Activated T-helper 9 cell treated with anti-CD3 and anti-CD28 coated beads, Interleukin-2, amount 50 U/mL, for 16 hours (primary cell): ENCODE data around the gene MYO3B.
"Not testable (repeated sequence)": the region's sequence is repeated elsewhere in the genome, so short reads cannot be mapped to it uniquely, and the experiment has no call there.

Experiments used
- DNase-seq: peaks from one replicate; pipeline ENCODE4 v3.0.0-alpha.2; 2020; ENCODE audit warnings: low read depth

Gene MYO3B

DNA sequence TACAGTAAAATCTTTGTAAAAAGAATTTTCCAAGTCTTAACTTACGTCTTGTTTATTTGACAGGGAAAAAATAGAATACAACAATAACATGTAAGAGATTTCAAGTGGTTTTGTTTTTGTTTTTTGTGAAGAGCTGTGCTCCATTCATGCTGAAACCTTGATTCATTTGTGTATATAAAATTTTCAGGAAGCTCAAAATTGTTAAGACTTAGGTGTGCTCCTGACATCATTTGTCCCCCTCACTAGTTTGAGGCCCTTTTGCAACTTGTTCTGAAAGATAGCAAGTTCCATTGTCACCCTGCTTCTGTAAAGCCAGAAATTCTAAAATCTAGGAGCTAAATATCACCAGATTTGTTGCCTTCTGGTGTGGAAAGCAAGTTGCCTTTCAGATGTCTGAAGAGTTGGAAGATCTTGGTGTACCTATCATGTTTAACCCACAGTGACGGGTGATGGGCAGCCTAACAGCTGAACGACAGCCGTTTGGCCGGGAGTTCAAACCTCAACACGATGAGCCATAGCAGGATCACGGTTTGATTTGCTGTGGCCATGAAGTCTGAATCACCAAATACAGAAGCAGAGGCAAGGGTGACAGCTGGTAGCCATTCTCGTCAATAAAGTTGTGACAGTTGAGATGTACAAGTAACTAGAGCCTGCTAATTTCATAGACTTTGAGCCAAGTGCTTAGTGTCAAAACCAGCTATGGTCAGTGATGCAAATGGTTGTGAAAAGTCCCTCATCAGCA, 331.7 kb downstream of the MYO3B start:
- DNase-seq: no peak

DNA sequence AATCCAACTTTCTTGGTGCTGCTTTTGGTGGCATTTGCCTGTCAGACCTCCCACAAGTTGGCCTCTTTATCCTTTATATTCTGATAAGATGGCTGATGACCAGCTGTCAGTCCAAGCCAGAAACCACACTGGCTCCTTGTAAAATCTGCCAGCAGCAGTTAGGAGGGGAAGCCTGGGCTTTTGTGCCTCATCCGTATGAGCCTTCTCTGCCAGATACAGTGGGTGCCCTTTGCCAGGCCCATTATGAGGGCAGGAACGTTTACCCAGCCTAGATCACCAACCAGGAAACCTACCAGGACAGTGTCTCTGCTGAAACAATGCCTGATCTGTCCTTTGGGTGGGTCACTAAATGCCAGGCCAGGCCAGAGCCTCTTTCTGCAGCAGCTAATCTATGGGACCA, 334.3 kb downstream of the MYO3B start:
- no peak for DNase-seq

DNA sequence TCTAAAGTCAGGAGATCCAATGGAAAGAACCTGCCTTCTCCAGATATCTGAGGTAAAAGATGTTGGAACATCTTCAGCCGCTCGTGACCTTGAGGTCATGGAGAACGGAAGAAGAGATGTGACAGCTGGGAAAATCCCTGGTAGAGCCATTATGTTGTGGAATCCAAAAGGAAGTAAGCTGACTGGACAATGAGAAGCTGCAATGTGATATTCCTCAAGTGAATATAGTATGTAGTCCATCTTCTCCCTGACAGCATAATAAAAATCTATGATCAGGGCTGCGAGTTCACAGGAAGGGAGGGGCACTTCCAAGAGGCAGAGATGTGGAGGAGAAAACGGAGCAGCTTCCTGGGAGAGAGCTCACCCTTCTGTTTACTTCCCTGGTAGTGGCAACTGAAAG, 336.2 kb downstream of the MYO3B start:
- DNase-seq: no peak

DNA sequence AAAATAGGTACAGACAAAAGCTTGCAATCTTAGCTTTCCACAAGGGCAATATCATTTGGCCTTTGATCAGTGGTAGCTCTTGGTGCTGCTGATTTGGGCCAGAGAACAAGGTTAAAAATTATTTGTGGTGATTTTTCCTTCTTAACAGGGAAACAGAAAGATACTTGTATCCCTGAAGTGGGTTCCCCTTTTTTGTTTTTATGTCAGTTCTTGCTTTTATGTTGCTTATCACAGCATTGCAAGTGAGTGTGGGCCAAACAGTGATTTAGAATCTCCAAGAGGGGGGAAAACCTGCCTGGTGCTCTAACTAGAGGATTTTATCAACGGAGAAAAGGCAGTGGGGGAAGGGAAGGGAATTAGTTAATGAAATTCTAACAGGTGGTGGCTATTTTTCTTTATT, 339.6 kb downstream of the MYO3B start:
- DNase-seq: no peak

DNA sequence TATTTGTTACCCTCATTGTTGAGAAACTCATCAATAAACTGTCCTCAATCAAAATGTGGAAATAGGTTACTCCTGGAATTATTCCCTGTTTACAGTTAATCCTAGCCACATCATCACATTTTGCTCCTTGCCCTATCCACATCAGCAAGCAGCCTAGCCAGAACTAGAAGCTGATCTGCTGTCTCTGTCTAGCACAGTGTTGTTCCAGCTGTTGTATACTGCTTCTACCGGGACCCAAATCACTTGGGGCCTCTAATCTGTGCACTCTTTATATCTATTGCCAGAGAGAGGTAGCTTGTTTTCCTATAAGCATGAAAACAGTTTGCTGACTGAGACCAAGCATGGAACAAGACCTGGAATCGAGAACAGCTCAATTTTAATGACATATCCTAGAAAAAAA, 341.0 kb downstream of the MYO3B start:
- no peak for DNase-seq

DNA sequence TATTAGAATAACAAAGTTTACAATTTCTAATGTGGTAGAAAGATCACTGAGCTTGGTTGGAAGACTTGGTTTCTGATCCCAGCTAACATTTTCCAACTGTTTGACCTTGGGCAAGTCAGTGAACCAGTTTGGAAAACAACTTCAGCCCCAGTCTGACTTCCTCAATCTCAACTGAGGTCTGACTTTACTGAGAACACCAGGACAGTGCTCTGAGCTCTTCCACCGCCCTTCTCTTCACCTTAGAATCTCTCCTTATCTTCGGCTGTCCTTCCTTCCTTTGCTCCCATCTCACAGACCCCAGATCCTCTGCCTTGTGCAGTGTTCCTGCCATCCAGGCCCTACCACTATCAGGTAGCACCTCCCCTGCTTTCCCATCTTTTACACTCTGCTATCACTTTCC, 343.4 kb downstream of the MYO3B start:
- DNase-seq: no peak

DNA sequence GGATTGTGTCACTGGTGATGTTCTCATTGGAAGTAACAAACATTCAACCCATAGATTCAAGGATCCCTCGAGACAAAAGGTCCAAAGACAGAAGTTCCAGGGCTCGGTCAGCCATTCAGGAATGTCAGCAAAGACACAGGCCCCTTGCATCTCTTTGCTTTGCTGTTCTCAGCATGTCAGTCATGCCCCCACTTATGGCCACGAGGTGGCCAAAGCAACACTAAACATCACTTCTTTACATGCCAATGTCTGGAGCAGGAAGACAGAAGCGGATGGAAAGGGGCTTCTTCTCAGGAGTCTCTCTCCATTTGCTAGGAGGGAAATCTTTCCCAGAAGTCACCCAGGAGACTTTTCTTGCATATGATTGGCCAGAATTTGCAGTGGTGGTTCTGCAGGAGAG, 345.6 kb downstream of the MYO3B start:
- no peak for DNase-seq

DNA sequence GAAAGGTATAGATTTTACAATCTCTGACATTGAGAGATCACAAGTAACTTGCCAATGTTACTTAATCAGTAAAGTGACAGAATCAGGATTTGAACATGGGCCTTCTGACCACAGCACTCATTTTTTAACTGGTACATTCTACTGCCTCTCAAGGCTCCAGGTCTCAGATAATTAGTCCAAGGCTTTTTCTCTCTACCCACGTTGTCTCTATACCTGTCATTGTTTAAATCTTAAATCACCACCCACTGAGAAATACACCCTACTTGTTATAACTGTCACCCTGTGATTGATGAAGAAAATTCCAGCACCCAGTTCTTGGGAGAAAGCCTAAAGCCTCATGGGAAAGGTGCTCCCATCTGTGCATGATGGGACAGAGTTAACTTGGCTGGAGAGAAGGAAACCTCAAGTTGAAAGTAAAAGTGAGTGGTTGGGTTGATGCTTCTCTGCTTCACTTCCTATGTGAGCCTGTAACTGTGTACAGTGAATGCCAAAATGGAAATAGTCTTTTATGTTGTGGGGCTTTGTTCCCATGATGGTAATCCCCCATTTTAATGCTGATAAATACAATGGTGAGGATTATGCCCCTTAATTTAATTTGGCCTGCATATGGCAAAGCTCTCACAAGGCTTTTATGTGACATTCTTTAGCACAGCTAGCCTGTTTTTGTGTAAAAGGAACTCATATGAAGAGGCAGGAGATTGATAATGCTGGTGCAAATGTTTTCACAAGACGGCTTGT, 347.1 kb downstream of the MYO3B start:
- no peak for DNase-seq

DNA sequence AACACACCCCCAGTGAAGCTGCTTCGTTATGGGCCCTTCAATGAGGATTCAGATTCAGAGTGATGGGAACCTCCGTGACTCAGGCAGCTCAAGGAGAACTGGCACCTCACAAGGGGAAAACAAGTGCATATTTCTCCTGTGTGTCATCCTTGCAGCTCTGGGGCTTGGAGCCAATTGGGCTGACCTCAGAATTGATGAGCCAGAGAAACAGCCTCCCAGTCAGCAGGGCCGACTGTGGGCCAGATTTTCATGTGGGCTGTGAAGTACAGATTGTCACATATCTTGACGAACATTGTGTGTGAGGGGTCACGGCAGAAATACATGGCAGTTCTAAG, 347.6 kb downstream of the MYO3B start:
- no peak for DNase-seq

DNA sequence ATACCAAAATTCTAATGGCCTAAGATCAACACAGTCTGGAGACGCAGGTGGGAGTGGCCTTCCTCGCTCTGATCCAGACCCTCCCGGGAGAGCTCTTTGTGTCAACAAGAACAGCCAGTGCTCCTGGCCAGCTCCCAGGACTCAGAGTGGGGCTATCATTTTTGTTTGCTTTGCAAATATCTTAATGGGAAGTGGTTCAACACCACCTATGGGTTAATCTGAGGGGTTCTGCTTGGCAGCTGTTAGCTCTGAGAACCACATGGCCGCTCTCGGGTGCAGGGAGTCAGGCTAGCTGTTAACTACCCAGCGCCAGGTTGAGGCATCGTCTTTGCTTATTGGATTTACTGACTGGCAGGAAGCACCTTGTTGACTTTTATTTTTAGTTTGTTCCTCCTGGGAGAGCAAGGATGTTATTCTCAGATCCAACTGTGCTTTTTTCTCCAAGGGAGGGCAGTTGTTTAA, 352.4 kb downstream of the MYO3B start:
- no peak for DNase-seq

DNA sequence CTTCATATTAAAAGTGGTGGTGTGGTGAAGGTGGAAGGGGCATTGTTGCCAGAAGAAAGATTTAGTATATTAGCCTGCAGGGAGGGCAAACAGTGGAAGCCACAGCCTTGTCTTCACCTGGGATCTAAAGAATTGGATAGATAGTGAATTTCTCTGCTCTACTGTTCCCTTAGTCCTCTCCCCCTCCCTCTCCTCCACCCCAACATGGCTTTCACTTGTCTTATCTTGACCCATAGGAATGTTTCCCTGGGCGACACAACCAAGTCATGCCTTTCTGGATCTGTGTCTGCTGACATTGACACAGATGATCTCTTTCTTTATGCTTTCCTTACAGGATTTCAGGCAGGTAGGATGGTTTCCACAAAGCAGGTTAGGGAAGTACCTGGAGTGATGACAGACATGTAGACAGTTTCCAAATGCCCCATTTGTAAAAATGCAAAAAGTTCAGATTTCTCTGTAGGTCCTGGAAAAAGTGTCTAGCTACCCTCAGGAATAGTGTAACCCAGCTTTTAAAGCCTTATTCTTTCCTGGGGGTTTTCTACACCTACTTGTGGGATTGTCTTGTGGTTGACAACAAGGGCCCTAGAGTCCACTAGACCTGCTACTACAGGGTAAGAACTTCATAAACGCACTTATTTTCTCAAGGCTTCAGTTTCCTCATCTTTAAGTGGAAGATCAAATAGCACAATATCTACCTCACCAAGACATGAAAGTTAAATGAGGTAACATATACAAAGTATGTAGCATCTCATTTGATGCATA, 353.0 kb downstream of the MYO3B start:
- DNase-seq: no peak

DNA sequence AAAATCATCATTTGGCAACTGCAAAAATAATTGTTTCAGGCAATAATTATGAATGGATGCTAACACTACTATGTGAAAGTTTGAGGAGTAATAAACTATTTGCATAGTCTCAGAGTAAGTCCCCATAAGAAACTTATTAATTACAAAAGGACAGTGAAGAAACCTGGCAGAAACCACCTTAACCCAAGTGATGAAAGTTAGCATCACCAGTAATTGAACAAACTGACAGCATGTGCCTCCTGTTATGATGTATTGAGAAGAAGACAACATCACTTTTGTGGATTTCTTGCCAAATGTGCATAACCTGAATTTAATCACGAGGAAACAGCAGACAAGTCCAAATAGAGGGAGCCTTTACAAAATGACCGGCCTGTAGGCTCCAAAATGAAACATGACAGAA, 353.9 kb downstream of the MYO3B start:
- no peak for DNase-seq

DNA sequence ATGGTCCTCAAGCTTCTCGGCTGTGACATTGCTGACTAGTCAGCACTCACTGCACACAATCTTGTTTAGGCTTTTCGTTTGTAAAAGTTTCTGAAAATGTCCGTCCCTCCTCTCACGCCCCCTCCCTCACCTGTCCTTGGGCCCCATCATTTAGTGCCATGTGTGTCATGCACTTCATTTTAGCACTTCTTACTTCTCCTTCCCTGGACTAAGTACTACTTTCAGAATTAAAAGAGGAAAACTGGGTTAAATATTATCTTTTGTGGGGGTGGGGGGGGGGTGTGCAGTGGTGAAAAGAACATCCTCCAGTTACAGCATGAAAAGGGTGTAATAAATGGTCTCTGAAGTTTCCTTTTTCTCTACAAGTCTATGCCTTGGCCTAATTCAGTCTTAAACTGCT, 355.2 kb downstream of the MYO3B start:
- DNase-seq: no peak

DNA sequence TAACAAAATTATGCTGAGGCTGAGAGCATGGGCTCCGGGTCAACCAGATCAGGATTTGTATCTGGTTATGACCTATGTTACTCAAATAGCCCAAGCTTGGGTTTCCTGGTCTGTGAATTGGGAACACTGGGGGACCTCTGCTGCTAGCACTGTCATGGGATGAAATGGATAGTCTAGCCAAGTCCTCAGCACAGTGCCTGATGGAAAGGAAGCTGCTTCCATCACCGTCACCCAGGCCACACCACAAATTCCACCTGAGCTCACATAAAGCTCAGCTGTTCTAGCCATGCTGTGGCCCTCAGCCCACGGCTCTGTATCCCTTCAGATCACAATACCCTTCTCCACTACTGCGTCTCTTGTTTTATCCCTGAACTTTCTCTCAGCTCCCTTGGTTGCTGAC, 357.6 kb downstream of the MYO3B start:
- DNase-seq: no peak

DNA sequence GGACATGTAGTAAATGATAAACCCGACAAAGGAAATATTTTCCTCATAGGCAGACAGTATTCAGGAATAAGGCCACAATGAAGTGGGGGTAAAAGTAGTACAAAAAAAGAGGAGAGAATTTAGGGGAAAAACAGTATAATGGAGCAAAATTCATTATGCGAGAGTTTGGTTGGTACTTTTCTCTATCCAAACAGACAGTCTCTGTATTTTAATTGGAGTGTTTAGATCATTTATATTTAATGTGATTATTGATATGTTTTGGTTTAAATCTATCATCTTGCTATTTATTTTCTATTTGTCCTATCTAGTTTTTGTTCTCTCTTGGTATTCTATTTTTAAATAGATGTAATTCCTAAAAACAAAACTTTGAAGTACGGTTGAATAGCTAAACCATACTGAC, 366.9 kb downstream of the MYO3B start:
- DNase-seq: no peak

DNA sequence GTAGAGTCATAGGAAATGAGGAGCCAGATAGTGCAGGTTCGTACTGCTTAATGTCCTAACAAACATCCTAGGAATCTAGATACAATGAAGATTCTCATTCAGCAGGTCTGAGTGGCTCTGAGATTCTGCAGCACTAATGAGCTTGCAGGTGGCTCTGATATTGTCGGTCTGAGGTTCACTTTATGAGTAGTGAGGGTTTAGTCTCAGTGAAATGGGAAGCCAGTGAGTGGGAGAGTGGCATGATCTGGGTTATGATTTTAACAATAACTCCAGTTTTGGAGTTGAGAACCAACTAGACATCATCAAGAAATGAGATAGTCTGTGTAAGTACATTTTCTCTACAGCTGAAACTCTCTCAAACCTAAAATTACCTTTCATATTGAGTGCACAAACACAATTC, 370.4 kb downstream of the MYO3B start:
- no peak for DNase-seq

DNA sequence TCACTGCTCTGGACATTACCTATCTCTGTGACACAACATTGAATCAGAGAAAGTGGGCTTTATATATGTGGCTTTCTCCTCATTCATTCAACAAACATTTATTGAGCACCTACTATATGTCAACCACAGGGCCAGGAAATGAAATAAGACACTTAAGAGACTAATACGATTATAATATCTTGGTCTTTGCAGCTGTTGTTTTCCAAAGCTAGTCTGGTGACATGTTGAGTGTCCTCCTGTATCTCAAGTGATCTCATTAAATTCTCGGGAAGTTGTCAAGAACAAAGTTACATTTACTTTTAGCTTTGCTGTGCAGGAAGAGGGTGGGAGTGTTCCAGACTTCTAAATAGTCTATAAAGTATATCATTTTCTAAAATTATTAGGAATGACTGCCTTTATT, 372.6 kb downstream of the MYO3B start:
- no peak for DNase-seq

DNA sequence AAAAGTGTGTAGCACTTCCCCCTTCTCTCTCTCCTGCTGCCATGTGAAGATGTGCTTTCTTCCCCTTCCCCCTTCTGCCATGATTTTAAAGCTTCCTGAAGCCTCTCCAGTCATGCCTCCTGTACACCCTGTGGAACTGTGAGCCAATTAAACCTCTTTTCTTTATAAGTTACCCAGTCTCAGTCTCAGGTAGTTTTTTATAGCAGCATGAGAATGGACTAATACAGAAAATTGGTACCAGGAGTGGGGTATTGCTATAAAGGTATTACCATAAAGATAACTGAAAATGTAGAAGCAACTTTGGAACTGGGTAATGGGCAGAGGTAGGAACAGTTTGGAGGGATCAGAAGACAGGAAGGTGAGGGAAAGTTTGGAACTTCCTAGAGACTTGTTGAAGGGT, 374.0 kb downstream of the MYO3B start:
- DNase-seq: not testable (repeated sequence)

DNA sequence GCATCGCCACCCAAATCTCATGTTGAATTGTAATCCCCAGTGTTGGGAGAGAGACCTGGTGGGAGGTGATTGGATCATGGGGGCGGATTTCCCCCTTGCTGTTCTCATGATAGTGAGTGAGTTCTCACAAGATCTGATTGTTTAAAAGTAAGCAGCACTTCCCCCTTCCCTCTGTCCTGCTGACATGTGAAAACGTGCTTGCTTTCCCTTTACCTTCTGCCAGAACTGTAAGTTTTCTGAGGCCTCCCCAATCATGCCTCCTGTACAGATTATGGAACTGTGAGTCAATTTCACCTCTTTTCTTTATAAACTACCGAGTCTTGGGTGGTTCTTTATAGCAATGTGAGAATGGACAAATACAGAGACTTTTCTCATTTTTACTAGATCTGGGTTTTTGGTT, 375.8 kb downstream of the MYO3B start:
- no peak for DNase-seq

DNA sequence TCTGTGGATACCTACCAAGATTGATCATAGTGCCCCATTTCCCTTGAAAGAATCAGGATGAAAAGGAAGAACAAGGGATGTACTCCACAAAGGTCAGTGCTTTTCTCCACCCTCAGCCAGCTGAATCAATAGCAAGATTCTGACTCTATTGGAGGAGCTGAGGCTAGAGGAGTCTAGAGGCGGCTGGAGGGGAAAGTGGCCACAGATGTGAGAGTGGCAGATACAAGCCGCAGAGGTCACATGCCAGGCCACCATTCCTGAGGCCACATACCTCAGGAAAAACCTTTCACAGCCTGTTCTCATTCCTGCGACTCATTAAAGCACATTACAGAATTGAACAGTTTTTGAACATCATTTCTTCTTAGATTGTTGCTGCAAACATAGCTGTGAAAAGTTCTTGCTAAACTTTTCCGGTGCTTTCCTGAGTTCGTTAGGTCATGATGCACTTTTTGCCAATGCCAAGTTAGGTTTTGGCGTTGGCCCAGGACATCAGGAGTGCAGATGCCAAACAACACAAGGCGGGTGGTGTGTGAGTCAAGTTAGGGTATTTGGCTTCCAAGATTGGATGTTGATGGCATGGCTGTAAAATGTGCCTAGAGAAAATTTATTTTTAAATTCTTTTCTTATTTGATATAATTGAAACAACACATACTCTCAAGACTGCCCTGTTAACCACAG, 376.5 kb downstream of the MYO3B start:
- no peak for DNase-seq

DNA sequence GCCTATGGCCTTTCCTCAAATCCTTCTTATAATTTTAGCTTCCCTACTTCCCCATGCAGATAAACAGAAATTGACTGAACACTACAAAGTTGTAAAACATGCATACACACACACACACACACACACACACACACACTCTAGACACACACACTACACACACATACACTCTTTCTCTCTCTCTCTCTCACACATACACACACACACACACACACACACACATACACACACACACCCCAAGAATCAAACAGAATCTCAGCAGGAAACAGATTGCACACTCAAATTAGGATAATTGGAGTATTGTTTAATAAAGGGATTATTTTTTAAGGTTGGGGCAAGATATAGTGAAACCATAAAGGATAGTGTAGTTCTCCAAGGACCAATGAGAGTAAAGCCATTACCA, 385.0 kb downstream of the MYO3B start:
- no peak for DNase-seq

DNA sequence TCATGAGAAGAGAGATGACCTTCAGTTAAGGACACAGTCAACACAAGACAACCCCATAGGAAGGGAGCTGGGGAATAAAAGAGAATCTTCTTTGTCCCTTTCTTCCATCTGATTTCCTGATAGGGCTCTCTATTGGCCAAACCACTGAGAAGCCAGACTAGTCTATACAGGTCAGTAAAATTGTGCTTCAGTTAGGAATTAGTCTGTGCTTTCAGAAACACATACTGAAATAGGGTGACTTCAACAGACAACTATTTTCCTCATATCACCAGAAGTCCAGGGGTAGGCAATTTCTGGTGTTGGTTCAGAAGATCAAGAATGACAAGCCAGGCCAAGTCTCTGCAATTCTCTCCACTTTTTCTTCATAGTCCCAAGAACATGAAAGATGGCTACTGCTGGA, 385.5 kb downstream of the MYO3B start:
- no peak for DNase-seq

DNA sequence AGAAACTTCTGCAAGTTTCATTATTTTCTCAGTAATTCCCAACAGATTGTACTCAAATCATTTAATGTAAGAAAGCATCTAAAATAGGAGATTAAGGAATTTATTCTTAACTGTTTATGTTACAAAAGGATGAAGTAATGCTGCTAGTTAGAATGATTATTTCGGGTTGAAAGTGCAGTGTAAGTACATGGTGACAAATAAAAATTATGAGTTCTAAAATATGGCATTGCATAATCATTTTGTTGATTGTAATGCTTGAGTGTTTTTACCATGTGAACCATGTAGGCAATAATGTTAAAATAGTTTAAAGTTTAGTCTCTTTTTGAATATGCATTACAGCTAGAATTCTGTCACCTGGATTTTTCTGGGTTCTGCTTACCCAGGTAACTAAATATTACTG, 388.2 kb downstream of the MYO3B start:
- no peak for DNase-seq
